Medulla oblongata (tissue), 1 donor: ENCODE results near the gene PAX6.
"Not testable (repeated sequence)": the region's sequence is repeated elsewhere in the genome, so short reads cannot be mapped to it uniquely, and the experiment has no call there.

Experiments
- DNase-seq: peaks from one replicate; pipeline ENCODE4 v3.0.0-alpha.2; 2015; ENCODE audit errors: extremely low spot score

PAX6 gene

DNA sequence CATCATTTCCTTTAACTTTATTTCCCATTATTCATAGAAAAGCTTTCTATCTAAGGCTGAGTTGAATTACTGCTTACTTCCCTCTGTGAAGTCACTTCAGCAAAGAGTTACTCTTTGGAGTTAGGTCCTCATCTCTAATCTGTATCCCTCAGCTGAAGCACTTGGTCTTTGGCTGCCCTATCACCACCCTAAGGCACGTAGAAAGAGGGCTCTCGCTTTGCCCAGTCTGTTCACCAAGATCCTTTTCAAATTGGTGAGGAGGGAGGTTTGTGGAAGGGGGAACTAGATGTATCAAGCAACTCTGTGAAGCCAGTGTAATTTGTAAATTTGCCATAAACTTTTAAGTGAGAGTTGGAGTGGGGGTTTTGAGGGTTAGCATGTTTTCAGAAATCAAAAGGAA is 43.4 kb downstream of the PAX6 start:
- no peak for DNase-seq

DNA sequence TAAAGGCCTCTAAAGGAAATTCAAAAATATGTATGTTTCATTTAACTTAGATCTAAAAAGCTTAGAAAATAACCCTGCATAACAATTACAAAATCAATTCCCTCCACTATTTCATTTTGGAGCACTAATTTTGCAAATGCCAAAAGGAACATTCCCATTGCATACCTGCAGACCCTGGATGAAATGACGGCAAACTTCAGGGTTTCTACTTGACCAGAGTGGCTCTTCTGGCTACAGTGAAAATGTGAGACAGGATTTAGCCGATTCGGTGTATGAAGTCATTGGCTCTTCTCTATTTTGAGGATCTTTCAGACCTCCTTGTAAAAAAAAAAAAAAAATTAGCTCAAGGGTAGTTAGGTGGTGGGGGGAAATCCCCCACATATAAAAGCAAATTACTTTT is 44.1 kb downstream of the PAX6 start:
- DNase-seq, result no peak

DNA sequence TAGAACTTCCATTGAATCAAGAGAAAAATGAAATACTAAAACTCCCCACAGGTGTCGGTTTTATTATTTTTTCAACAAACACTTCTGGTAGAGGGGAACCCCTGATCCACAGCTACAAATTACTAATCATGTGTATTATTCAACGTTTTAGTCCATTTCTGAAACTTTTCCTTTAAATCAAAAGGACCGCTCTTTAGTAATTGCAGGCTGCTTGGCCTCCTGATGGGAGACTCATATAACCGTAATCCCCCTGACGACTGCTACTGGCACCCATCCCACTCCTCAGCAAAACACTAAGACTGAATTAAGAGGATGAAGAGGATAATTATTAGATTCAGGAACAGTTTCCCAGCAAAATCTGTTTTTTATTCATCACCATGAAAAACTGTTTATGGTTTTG is 46.4 kb downstream of the PAX6 start:
- DNase-seq, result no peak

DNA sequence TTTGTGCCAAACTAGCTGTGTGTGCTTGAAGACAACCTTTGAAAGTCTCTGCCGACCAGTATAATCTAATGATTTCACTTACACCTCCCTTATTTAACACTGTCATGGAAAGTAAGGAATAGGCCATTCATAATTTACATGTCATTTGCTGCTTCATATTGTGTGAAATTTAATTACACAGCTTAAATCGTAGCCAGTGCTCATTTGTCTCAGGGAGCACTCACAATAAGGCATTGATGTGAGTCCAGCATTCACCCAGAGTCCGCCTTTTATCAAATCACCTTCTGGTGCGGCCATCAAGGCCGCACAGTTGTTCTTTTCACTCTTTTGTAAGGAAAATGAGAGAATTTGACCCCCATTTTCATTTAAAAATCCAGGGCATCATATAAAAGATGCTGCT is 46.9 kb downstream of the PAX6 start:
- no peak for DNase-seq

DNA sequence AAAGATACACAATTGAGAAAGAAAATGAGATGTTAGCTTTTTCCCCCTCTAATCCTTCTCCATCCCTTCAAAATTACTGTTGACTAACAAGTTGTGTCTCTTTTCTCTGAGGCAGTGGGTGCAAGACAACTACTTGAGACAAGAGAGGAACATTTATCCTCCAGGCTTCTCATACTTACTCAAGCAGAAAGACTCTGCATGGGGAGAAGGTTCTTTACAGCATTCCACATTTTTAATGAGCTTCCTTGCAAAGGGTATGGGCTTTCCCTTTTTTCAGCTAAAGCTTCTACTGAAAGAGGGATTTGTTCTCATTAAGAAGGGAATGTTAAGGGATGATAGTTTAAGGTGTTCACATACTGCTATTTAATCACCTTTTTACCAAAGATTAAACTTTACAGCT is 47.8 kb downstream of the PAX6 start:
- no peak for DNase-seq

DNA sequence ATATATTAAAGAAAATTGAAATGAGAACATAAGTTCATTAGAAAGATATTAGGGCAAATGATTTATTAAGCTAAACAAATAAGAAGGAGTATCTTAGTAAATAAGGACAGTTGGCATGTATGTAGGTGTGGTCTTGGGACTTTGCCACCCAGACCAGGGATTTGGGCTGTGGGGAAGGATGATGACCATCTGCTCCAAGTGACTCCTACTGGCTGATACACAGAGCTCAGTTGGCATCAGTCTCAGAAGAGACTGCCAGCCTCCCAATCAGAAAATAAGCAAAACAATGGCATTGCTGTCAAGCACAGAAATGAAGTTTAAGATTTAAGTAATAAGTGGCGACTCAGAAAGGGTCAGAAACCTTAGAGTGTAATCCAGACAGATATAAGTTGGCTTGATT is 49.5 kb downstream of the PAX6 start:
- no peak for DNase-seq

DNA sequence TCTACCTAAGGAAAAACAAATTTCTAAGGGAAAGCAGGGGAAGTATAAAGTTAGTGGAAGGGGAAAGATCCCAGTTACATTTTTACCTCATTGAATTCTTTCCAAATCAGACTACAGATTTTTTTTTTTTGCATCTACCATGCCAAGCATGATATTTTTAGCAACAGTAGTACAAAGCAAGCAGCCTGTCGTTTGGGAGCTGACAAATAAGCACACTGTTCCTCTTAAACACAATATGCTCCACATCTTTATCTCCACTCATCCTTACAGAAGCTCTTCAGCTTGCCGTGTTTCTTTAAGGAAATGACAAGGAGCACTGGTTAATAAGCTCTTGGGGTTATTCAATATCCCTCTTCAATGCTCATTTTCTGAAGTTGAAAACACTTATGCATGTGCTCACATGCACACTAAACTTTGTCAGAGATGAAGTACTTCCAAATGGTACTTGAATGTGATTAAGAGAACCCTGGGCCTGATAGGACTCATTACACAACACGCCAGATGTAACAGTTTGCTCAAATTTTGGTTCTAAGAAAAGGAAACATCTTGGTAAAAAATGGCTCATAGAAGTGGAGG is 53.8 kb downstream of the PAX6 start:
- no peak for DNase-seq

DNA sequence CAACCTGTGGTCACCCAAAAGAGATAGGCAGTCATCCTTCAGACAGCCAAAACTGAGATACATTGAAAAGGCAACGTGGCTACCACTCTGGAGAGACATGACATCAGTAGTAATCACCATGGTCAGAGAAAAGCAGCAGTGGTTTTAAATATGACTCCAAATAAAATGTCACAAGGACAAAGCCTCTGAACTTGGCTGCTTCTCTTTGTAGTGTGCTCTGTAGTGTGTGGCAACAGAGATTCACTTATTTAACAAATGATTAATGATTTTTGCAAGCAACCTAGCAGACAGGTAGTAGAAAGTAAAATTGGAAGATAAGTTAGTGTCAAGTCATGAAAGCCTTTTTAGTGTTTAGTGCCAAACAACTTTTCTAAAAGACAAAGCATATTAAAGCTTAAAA is 63.5 kb downstream of the PAX6 start:
- DNase-seq, result no peak

DNA sequence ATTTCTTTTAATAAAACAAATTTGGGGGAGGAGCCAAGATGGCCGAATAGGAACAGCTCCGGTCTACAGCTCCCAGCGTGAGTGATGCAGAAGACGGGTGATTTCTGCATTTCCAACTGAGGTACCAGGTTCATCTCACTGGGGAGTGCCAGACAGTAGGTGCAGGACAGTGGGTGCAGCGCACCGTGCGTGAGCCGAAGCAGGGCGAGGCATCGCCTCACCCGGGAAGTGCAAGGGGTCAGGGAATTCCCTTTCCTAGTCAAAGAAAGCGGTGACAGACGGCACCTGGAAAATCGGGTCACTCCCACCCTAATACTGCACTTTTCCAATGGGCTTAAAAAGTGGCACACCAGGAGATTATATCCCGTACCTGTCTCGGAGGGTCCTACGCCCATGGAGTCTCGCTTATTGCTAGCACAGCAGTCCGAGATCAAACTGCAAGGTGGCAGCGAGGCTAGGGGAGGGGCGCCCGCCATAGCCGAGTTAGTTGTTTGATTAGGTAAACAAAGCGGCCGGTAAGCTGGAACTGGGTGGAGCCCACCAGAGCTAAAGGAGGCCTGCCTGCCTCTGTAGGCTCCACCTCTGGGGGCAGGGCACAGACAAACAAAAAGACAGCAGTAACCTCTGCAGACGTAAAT is 70.3 kb downstream of the PAX6 start:
- DNase-seq, result not testable (repeated sequence)

DNA sequence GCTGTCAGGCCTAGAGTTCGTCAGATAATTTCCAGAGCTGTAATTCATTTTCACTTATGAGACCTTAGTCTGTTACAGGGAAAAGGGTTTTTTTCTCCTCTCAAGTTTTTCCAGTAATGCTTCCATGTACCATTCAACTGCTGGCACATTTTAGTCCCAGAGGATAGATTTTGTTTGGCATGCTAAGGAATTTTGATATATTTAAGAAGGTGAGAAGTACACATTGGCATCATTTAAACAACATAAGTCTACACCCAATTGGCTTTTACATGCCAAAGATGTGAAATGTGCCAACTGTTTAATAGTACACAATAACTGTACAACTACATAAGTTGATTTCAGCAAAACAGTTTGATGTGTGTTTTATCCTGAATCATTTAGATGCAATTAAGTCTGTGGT is 71.0 kb downstream of the PAX6 start:
- no peak for DNase-seq
